Esophagus squamous epithelium (tissue), 5 donors: ENCODE measurements around the gene GPC6. TPM values are rescaled to one million over a fixed set of nuclear protein-coding genes. Genes with fewer than 3 reads are reported as not detected.

Experiments used
- DNase-seq: peaks from one replicate; lab custom pipeline; 2025; lab: John Stamatoyannopoulos, UW
- H3K27ac ChIP-seq, 4 donors: fragments of 200-600 bp; sonication (generic); one replicate each; pipeline ENCODE4 v1.5.1; 2016 to 2019; ENCODE audit warnings: mild to moderate bottlenecking in 1 of 4
- H3K27me3 ChIP-seq, 4 donors: fragments of 200-600 bp; sonication (generic); 1 replicate in 3 of 4; 2 replicates in 1 of 4; pipeline versions ENCODE4 v1.5.1 to v1.6.0; 2017 to 2021; ENCODE audit warnings: antibody characterized with exemption in 1 of 4
- H3K36me3 ChIP-seq, 3 donors: fragments of 200-600 bp; sonication (generic); one replicate each; pipeline ENCODE4 v1.5.1; 2016 to 2019
- H3K4me1 ChIP-seq, 3 donors: fragments of 200-600 bp; sonication (generic); one replicate each; pipeline ENCODE4 v1.5.1; 2017 to 2019
- H3K4me3 ChIP-seq, 4 donors: fragments of 200-600 bp; sonication (generic); 1 replicate in 3 of 4; 2 replicates in 1 of 4; pipeline ENCODE4 v1.5.1; 2016 to 2019; ENCODE audit warnings: mild to moderate bottlenecking in 2 of 4, moderate library complexity in 1 of 4
- H3K9me3 ChIP-seq, 3 donors: fragments of 200-600 bp; sonication (generic); one replicate each; pipeline ENCODE4 v1.5.1; 2016 to 2019
- POLR2A ChIP-seq, 4 donors: fragments of 450-650 bp; IDR thresholded peaks; one replicate each; pipeline ENCODE4 v1.6.1; 2017; ENCODE audit warnings: antibody characterized with exemption in 4 of 4, mild to moderate bottlenecking in 4 of 4, moderate library complexity in 3 of 4
- whole genome bisulfite sequencing, 2 donors: methylation state at CpG; one replicate each; pipeline ENCODE4 v1.1.5; 2018; 5-methylcytosine and 5-hydroxymethylcytosine counted together
- intact Hi-C: fragments of 100-400 bp; cut with DNase I; formaldehyde crosslinking; loops from one replicate; pipeline ENCODE4 v1.15.0; 2022
- total RNA-seq, 4 donors: library from RNA; depleted of rRNA; stranded (reverse); fragments of >200 nt; gene quantifications; one replicate each; pipeline ENCODE4 v1.1.0, GENCODE V29; 2016
- TF ChIP-seq, protein P1 (sequence below), 6 experiments: fragments of 450-650 bp in 4 of 6; fragments of 200-600 bp in 2 of 6; sonication (generic) in 2 of 6; IDR thresholded peaks; one replicate each; pipeline ENCODE4 v1.5.1; 2016 to 2019; ENCODE audit warnings: antibody characterized with exemption in 6 of 6, mild to moderate bottlenecking in 4 of 6, moderate library complexity in 4 of 6
- donor health status: DM: yes; HTN: yes; CAD: no.

The GPC6 gene
- total RNA-seq, 4 donors from 2014 or later, result 0.57 to 8.6 (median 2.6) TPM

- H3K4me1 ChIP-seq, result no peaks in the 10 kb centered on the region
- DNase-seq, result no peak
- 81 to 82% methylated on average over 5 of the region's 5 CpGs for WGBS, 2 donors
- intact Hi-C loops, result no loop called here
- TF ChIP-seq, protein P1, sequence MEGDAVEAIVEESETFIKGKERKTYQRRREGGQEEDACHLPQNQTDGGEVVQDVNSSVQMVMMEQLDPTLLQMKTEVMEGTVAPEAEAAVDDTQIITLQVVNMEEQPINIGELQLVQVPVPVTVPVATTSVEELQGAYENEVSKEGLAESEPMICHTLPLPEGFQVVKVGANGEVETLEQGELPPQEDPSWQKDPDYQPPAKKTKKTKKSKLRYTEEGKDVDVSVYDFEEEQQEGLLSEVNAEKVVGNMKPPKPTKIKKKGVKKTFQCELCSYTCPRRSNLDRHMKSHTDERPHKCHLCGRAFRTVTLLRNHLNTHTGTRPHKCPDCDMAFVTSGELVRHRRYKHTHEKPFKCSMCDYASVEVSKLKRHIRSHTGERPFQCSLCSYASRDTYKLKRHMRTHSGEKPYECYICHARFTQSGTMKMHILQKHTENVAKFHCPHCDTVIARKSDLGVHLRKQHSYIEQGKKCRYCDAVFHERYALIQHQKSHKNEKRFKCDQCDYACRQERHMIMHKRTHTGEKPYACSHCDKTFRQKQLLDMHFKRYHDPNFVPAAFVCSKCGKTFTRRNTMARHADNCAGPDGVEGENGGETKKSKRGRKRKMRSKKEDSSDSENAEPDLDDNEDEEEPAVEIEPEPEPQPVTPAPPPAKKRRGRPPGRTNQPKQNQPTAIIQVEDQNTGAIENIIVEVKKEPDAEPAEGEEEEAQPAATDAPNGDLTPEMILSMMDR (IDR thresholded peaks at IDR 0.05), result no peak
- TF ChIP-seq POLR2A (IDR thresholded peaks at IDR 0.05), result no peak
- H3K9me3 ChIP-seq, result no peaks in the 10 kb centered on the region
- no peak overlapping the region for H3K4me3 ChIP-seq
- H3K27me3 ChIP-seq, result no peaks in the 10 kb centered on the region
- H3K27ac ChIP-seq, result no peak overlapping the region
- no peaks in the 10 kb centered on the region for H3K36me3 ChIP-seq
Observed at GRCh38 chr13:93776936-93777335, 550.3 kb downstream of the GPC6 start.

GRCh38 chr13:93777504-93777903 lies 550.9 kb downstream of the GPC6 start:
- 73 to 83% methylated on average over 2 of the region's 2 CpGs for WGBS, 2 donors
- Histone ChIP-seq H3K27ac (no peak overlapping the region), H3K36me3 (no peaks in the 10 kb centered on the region), H3K9me3 (no peaks in the 10 kb centered on the region), H3K27me3 (no peaks in the 10 kb centered on the region), H3K4me1 (no peaks in the 10 kb centered on the region), H3K4me3 (no peak overlapping the region)
- intact Hi-C loops, result no loop called here
- no peak for DNase-seq
- TF ChIP-seq POLR2A (IDR thresholded peaks at IDR 0.05), result no peak
- TF ChIP-seq, protein P1 (IDR thresholded peaks at IDR 0.05), result no peak

DNA sequence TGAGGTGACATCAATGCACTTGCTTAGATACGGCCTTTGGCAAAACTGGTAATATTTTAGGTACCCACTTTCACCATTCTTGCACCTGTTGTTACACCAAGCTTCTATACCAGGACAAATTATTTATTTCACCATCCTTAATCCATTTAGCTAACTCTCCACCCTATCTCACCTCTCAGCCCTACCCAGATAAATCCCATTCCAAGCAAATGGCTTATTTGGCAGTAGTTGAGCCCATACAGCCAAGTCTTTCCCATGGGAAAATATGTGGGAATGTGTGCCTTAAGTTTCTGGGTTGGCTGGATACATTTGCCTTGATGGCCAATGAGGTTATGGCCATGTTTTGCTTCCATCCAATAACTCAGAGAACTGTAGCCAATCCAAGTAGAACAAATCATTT lies 551.9 kb downstream of the GPC6 start:
- DNase-seq, result no peak
- peaks cover 0 to 4% (median 0%) of the 10 kb centered on the region in 3 donors for H3K9me3 ChIP-seq
- 69 to 82% methylated on average over 1 of the region's 1 CpG for WGBS, 2 donors
- H3K27me3 ChIP-seq, result no peaks in the 10 kb centered on the region
- no peak overlapping the region for H3K27ac ChIP-seq
- H3K4me1 ChIP-seq, result no peaks in the 10 kb centered on the region
- intact Hi-C loops, result no loop called here
- TF ChIP-seq, protein P1 (IDR thresholded peaks at IDR 0.05), result no peak
- no peak for TF ChIP-seq POLR2A (IDR thresholded peaks at IDR 0.05)
- H3K36me3 ChIP-seq, result no peaks in the 10 kb centered on the region
- H3K4me3 ChIP-seq, result no peak overlapping the region

DNA sequence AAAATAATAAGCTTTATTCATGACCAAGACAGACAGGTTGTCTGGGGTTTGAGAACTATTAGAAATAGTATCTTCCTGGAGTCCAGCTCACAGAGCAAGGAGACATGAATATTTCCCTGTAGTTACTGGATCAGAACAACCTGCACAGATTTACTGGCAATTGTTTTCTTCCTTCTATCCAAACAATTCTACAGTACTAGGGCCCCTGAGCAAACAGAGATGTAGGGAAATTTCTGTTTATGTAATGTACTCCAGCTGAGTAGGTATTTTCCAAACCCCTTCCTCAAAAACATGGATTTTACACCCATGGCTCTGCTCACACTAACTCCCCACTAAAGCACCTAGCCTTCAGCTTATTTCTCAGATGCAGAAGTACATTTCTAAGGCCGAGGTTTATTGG lies 557.6 kb downstream of the GPC6 start:
- Histone ChIP-seq H3K4me3 (no peak overlapping the region), H3K4me1 (no peaks in the 10 kb centered on the region), H3K9me3 (peaks cover 0 to 4% (median 0%) of the 10 kb centered on the region in 3 donors), H3K27ac (no peak overlapping the region), H3K36me3 (no peaks in the 10 kb centered on the region), H3K27me3 (no peaks in the 10 kb centered on the region)
- 77 to 79% methylated on average over 1 of the region's 1 CpG for whole genome bisulfite sequencing, 2 donors
- TF ChIP-seq POLR2A (IDR thresholded peaks at IDR 0.05), result no peak
- intact Hi-C loops, result no loop called here
- DNase-seq, result no peak

- Histone ChIP-seq H3K4me1 (no peaks in the 10 kb centered on the region), H3K27me3 (no peaks in the 10 kb centered on the region), H3K36me3 (no peaks in the 10 kb centered on the region), H3K9me3 (peaks cover 0 to 4% (median 0%) of the 10 kb centered on the region in 3 donors), H3K4me3 (no peak overlapping the region), H3K27ac (no peak overlapping the region)
- no peak for DNase-seq
- TF ChIP-seq, protein P1 (IDR thresholded peaks at IDR 0.05), result no peak
- no peak for TF ChIP-seq POLR2A (IDR thresholded peaks at IDR 0.05)
- intact Hi-C loops, result no loop called here
- WGBS, 2 donors, result 51 to 53% methylated on average over 4 of the region's 4 CpGs
Observed at GRCh38 chr13:93786846-93787489, 560.4 kb downstream of the GPC6 start.
